Embryonic facial prominence (tissue), 1 donor: ENCODE results near the gene PTPRCAP.
A peak's percentile ranks its signal among the peaks of the same experiment; 100 is the strongest.

Experiments used
- DNase-seq: peaks from one replicate; pipeline ENCODE4 v3.0.0-alpha.2; 2016; ENCODE audit errors: extremely low spot score

Gene PTPRCAP

GRCh38 chr11:67396587-67397389, 40.7 kb downstream of the PTPRCAP start:
- no peak for DNase-seq

- DNase-seq: no peak
These were observed 41.3 kb downstream of the PTPRCAP start for GRCh38 chr11:67396259-67396581.

DNA sequence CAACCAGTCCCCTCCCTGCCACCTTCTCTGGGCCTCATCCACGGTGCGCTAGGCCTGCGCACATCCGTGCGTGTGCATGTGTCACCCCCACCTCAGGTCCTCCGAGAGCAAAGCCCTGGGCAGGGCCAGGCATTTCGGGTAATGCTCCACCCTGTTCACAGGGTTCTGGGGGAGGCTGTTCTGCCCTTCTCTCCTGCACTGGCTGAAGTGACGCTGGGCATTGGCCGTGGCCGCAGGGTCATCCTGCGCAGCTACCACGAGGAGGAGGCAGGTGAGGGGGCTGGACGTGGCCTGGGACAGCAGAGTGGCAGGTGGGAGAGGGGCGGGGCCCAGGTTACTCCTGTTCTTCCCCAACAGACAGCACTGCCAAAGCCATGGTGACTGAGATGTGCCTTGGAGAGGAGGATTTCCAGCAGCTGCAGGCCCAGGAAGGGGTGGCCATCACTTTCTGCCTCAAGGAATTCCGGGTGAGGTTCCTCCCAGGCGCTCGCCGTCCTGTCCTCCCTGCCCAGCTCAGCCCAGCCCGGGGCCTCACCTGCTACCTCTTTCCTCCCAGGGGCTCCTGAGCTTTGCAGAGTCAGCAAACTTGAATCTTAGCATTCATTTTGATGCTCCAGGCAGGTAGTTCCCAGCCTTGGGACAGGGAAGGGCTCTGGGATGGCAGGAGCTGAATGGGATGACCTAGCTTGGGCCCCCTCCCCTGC, 41.8 kb downstream of the PTPRCAP start:
- no peak for DNase-seq

- DNase-seq: no peak
These were observed 43.5 kb downstream of the PTPRCAP start for GRCh38 chr11:67393990-67394389.

GRCh38 chr11:67393437-67393836, 44.0 kb downstream of the PTPRCAP start:
- no peak for DNase-seq

DNA sequence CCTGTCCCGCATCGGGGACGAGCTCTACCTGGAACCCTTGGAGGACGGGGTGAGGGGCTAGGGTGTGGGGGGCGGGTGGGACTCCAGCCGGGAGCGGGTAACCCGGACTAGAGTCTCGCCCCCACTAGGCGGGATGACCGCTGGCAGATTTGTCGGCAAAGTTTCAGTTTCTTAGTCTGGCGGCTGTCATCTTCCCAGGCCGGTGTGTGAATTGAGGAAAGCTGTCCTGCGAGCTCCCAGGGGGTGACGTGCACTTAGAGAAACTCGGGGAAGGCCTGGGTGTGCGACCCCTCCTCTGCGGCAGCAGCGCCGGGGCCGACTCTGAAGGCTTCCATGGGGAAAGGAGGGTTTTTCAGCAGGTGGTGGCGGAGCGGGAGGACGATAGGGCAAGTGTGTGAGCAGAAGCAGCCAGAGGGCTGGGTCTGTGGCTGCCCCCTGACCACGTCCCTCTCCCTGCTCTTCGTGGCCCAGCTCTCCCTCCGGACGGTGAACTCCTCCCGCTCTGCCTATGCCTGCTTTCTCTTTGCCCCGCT, 45.2 kb downstream of the PTPRCAP start:
- DNase-seq: no peak

DNA sequence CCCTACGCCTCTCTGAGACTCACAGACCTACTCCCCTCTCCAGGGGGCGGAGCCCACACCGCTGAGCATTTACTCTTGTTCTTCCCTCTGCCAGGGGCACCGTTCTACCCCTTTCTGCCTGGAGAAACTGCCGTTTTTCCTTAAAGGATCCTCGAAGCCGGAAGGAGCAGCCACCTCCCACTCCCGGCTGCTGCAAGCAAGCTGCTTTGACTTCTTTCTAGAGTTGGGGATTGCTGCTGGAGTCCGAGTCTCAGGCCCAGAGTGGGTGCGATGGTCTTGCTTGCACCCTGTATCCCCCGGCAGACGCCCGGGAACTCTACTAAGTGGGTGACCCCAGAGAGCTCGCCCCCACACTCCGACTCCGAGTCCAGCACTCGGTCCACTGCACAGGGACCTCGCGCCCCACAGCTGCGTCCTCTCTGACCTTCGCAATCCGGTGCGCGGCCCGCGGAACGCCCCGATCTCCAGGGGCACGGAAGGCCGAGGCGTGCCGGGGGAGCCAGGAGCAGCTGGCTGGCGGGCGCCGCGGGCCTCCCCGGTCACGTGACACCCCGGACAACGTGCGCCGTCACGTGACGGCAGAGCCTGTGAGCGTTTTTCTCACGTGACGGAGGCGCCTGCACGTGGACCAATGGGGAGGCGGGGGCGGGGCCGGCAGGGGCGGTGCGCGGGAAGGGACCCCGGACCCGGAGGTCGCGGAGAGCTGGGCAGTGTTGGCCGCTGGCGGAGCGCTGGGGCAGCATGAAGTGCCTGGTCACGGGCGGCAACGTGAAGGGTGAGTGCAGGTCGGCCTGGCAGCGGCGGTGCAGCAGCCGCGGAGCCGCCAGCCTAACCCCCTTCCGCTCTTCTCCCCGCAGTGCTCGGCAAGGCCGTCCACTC, 45.9 kb downstream of the PTPRCAP start, which contains the start of gene RAD9A:
RAD9A (plus strand) TSS at position 683 of the 879 bp plus-strand sequence; CDS start at position 742, 59 bp downstream.
- peak; percentile 87 for DNase-seq

GRCh38 chr11:67390947-67391303, 46.6 kb downstream of the PTPRCAP start:
- DNase-seq: no peak

DNA sequence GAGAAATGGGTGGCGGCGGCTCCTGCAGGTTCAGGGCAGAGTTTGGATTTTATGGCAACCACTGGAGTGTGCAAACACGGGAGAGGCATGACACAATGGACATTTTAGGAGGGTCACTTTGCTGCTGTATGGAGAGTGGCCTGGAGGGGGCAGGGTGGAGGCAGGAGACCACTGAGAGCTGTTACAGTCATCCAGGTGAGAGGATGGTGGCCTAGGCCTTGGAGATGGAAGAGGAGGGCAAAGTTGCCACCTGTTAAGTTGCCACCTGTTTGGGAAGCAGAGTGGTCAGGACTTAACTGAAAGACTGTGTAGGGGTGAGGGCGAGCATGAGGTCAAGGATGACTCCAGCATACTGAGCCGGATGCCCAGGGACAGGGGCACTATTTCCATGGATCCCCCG, 48.0 kb downstream of the PTPRCAP start:
- no peak for DNase-seq

GRCh38 chr11:67387518-67387917, 50.0 kb downstream of the PTPRCAP start:
- no peak for DNase-seq

DNA sequence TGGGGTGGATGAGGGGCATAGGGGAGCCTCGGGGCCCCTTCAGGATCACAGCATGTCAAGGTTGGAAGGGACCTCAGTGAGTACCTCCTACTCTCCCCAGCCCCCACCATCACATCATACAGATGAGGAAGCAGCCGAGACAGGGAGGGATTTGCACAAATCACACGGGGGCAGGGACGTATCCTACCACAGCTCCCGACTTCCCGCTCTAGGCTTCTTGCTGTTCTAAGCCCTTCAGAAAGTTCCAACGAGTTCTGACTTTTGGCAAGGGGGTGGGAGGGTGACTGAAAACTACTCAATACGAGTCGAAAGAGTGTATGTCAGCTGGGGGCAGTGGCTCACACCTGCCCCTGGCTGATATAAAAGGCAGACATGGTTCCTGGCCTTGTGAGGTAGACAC, 50.4 kb downstream of the PTPRCAP start:
- DNase-seq: no peak
